Loucy (cell line): ENCODE results near the gene OXGR1.
"Not testable (repeated sequence)": the region's sequence is repeated elsewhere in the genome, so short reads cannot be mapped to it uniquely, and the experiment has no call there.

Source experiments
- CTCF ChIP-seq: fragments of 200-600 bp; sonication (generic); conservative IDR thresholded peaks from 2 replicates; pipeline ENCODE4 v1.5.1; 2014; ENCODE audit warnings: mild to moderate bottlenecking, antibody characterized with exemption, low read length
- EZH2phosphoT487 ChIP-seq: fragments of 200-600 bp; IDR thresholded peaks from 2 replicates; pipeline ENCODE4 v1.6.1; 2018; ENCODE audit warnings: antibody characterized with exemption, mild to moderate bottlenecking, moderate library complexity, borderline replicate concordance

- not testable (repeated sequence) for TF ChIP-seq CTCF, EZH2phosphoT487
These were observed 14.4 kb downstream of the OXGR1 start for GRCh38 chr13:96979861-96980260.
